Regular cardiac myocyte (primary cell): Measurements from ENCODE around the gene RAB11B. TPM values are rescaled to one million over a fixed set of nuclear protein-coding genes. Genes with fewer than 3 reads are reported as not detected.

Source experiments
- total RNA-seq: library from RNA; depleted of rRNA; stranded (reverse); fragments of >200 nt; gene quantifications from 2 replicates; pipeline ENCODE4 v1.2.3, GENCODE V29; 2014

Gene RAB11B
- total RNA-seq: 29.5 and 34.7 TPM in 2 replicates

GRCh38 chr19:8389891-8390616 lies at the start of gene RAB11B:
Gene RAB11B, plus strand, starts transcription at chr19:8390360. Its CDS starts 57 bp downstream, at chr19:8390417.

GRCh38 chr19:8342684-8343482 lies 47.3 kb upstream of the RAB11B start, which contains the start of gene KANK3:
Gene KANK3, minus strand, starts transcription at chr19:8343262. Its CDS starts 5,434 bp downstream, at chr19:8337828.

GRCh38 chr19:8363803-8364771 lies 26.1 kb upstream of the RAB11B start, which contains the start of gene ANGPTL4:
Gene ANGPTL4, plus strand, starts transcription at chr19:8364155. Its CDS starts 167 bp downstream, at chr19:8364322.

GRCh38 chr19:8412783-8413628 lies 22.8 kb downstream of the RAB11B start, which contains the start of gene MARCHF2:
Gene MARCHF2, plus strand, starts transcription at chr19:8413305. Its CDS starts 8,536 bp downstream, at chr19:8421841.

GRCh38 chr19:8444677-8445487 lies 54.7 kb downstream of the RAB11B start, which contains the start of gene HNRNPM:
Gene HNRNPM, plus strand, starts transcription at chr19:8444975. Its CDS starts 24 bp downstream, at chr19:8444999.

Other genes starting within 250 kb of the RAB11B start
- gene FBN3, start 240.8 kb upstream of the RAB11B start, total RNA-seq: under 0.01 TPM in 1 of 2 replicates, not detected in the other
- 3.1 and 16.1 TPM in 2 replicates for gene CERS4, start 181.0 kb upstream of the RAB11B start, total RNA-seq
- gene CD320, start 82.0 kb upstream of the RAB11B start, total RNA-seq: 21.7 and 32.7 TPM in 2 replicates
- gene NDUFA7, start 69.0 kb upstream of the RAB11B start, total RNA-seq: 14.7 and 16.9 TPM in 2 replicates
- gene RPS28, start 68.9 kb upstream of the RAB11B start, total RNA-seq: 276 and 664 TPM in 2 replicates
- gene KANK3, start 47.1 kb upstream of the RAB11B start, total RNA-seq: 0.56 and 0.58 TPM in 2 replicates
- 26.1 and 132 TPM in 2 replicates for gene ANGPTL4, start 26.2 kb upstream of the RAB11B start, total RNA-seq
- gene MARCHF2, start 22.9 kb downstream of the RAB11B start, total RNA-seq: 64.0 and 167 TPM in 2 replicates
- gene HNRNPM, start 54.6 kb downstream of the RAB11B start, total RNA-seq: 26.5 and 117 TPM in 2 replicates
- not detected in 2 replicates for gene PRAM1, start 112.3 kb downstream of the RAB11B start, total RNA-seq
- 2.5 and 4.8 TPM in 2 replicates for gene ZNF414, start 123.8 kb downstream of the RAB11B start, total RNA-seq
- gene MYO1F, start 187.1 kb downstream of the RAB11B start, total RNA-seq: 0.19 and 0.28 TPM in 2 replicates
- 3.5 and 15.8 TPM in 2 replicates for gene ADAMTS10, start 220.4 kb downstream of the RAB11B start, total RNA-seq
- gene NFILZ, start 240.3 kb downstream of the RAB11B start, total RNA-seq: not detected in 2 replicates